GM12878 (cell line): ENCODE measurements around the gene ARL11. TPM values are rescaled to one million over a fixed set of nuclear protein-coding genes. Genes with fewer than 3 reads are reported as not detected.

ENCODE experiments used
- ATAC-seq: fragments of 200-7000 bp; cut with Tn5 transposase; 3 replicates; pipeline ENCODE4 v1.9.1; 2020; ENCODE audit warnings: mild to moderate bottlenecking, moderate library complexity
- BruUV-seq: library from RNA; stranded (reverse); fragments of 400-500 nt; replicated peaks from 2 replicates; lab custom pipeline; 2021; lab: Mats Ljungman, UMichigan
- CTCF ChIA-PET: fragments of 300-600 bp; sonication (Branson Sonifier 250); formaldehyde crosslinking; extraction: SDS; loops from one replicate; lab custom pipeline; 2021; ENCODE audit warnings: inconsistent platforms; lab: Yijun Ruan, JAX
- POLR2A ChIA-PET: fragments of 350-600 bp; formaldehyde crosslinking; extraction: SDS; loops from one replicate; lab custom pipeline; 2021; ENCODE audit warnings: inconsistent platforms; lab: Charles Lee
- RAD21 ChIA-PET: fragments of 300-600 bp; sonication (Branson Sonifier 250); formaldehyde crosslinking; loops from one replicate; lab custom pipeline; 2023; ENCODE audit warnings: antibody characterized with exemption; ENCODE audit not compliant: unreplicated experiment; lab: Charles Lee
- SMC1A ChIA-PET: fragments of 300-600 bp; sonication (Branson Sonifier 250); formaldehyde crosslinking; loops from one replicate; lab custom pipeline; 2023; ENCODE audit not compliant: unreplicated experiment, uncharacterized antibody; lab: Charles Lee
- DNase-seq: peaks from one replicate; pipeline ENCODE4 v3.0.0-alpha.2; 2011; ENCODE audit warnings: low read depth, low spot score
- FAIRE-seq: peaks from 3 replicates; lab custom pipeline; 2011; peaks lifted over from hg19 to GRCh38; lab: Jason Lieb, UNC
- H2AFZ ChIP-seq: 2 replicates; pipeline ENCODE4 v1.6.0; 2011; ENCODE audit warnings: low read depth, low read length, control low read depth; ENCODE audit not compliant: control insufficient read depth
- H3K27ac ChIP-seq: 2 replicates; pipeline ENCODE4 v1.5.1; 2011; ENCODE audit warnings: control low read depth; ENCODE audit not compliant: control insufficient read depth, insufficient read depth
- H3K27me3 ChIP-seq, 2 experiments: replicated peaks in 1 of 2; 2 replicates each; pipeline versions ENCODE4 v1.6.0 to v1.6.1; 2011; ENCODE audit warnings: low read length in 1 of 2; ENCODE audit not compliant: control insufficient read depth in 2 of 2, insufficient read depth in 2 of 2
- H3K36me3 ChIP-seq, 2 experiments: 2 replicates each; pipeline ENCODE4 v1.5.1; 2011; ENCODE audit warnings: low read length in 1 of 2; ENCODE audit not compliant: control insufficient read depth in 2 of 2, insufficient read depth in 2 of 2
- H3K4me1 ChIP-seq: 2 replicates; pipeline ENCODE4 v1.6.1; 2011; ENCODE audit warnings: mild to moderate bottlenecking, low read length, moderate library complexity, mixed read lengths; ENCODE audit not compliant: control insufficient read depth, insufficient read depth
- H3K4me2 ChIP-seq: 2 replicates; pipeline ENCODE4 v1.6.0; 2011; ENCODE audit warnings: control low read depth; ENCODE audit not compliant: control insufficient read depth, insufficient read depth
- H3K4me3 ChIP-seq: fragments of 200-600 bp; sonication (generic); 2 replicates; pipeline ENCODE4 v1.5.1; 2016
- H3K79me2 ChIP-seq: 2 replicates; pipeline ENCODE4 v1.6.0; 2011; ENCODE audit warnings: low read length; ENCODE audit not compliant: control insufficient read depth, insufficient read depth
- H3K9ac ChIP-seq: 2 replicates; pipeline ENCODE4 v1.8.0; 2011; ENCODE audit warnings: low read length, control low read depth, mixed read lengths; ENCODE audit not compliant: control insufficient read depth, insufficient read depth
- H3K9me3 ChIP-seq: replicated peaks from 3 replicates; pipeline ENCODE4 v1.5.1; 2011; ENCODE audit warnings: mild to moderate bottlenecking, low read length; ENCODE audit not compliant: control insufficient read depth, insufficient read depth
- H4K20me1 ChIP-seq: 2 replicates; pipeline ENCODE4 v1.6.0; 2011; ENCODE audit not compliant: control insufficient read depth, insufficient read depth
- ATF3 ChIP-seq: IDR thresholded peaks from 2 replicates; pipeline ENCODE4 v1.6.1; 2011; ENCODE audit warnings: low read depth, mild to moderate bottlenecking, low read length, moderate library complexity, borderline replicate concordance; ENCODE audit errors: extremely low read depth
- CHD1 ChIP-seq: IDR thresholded peaks from 2 replicates; pipeline ENCODE4 v1.6.1; 2012; ENCODE audit warnings: low read depth, low read length, improper control_type of control experiment
- EED ChIP-seq: sonication (generic); IDR thresholded peaks from 2 replicates; pipeline ENCODE4 v1.6.1; 2016; ENCODE audit warnings: antibody characterized with exemption, low read depth
- ESRRA ChIP-seq: IDR thresholded peaks from 2 replicates; pipeline ENCODE4 v1.6.1; 2012; ENCODE audit warnings: mild to moderate bottlenecking, low read length, improper control_type of control experiment
- FOS ChIP-seq: IDR thresholded peaks from 3 replicates; pipeline ENCODE4 v1.6.1; 2011; ENCODE audit warnings: borderline replicate concordance; ENCODE audit not compliant: insufficient read length; ENCODE audit errors: extremely low read depth
- HCFC1 ChIP-seq: fragments of 150-350 bp; IDR thresholded peaks from 2 replicates; pipeline ENCODE4 v1.6.1; 2014; ENCODE audit warnings: low read length
- IKZF1 ChIP-seq: fragments of 450-650 bp; conservative IDR thresholded peaks from 2 replicates; pipeline ENCODE4 v1.6.1; 2017; ENCODE audit warnings: antibody characterized with exemption, mild to moderate bottlenecking
- MYB ChIP-seq: fragments of 150-350 bp; IDR thresholded peaks from 2 replicates; pipeline ENCODE4 v1.6.1; 2014; ENCODE audit warnings: mild to moderate bottlenecking, low read depth, low read length, borderline replicate concordance
- NR2F1 ChIP-seq: fragments of 450-650 bp; conservative IDR thresholded peaks from 2 replicates; pipeline ENCODE4 v1.6.1; 2017; ENCODE audit warnings: mild to moderate bottlenecking
- RAD51 ChIP-seq: fragments of 450-650 bp; IDR thresholded peaks from 2 replicates; pipeline ENCODE4 v1.6.1; 2016; ENCODE audit warnings: moderate library complexity, mild to moderate bottlenecking, inconsistent platforms
- RELB ChIP-seq: fragments of 450-650 bp; IDR thresholded peaks from 2 replicates; pipeline ENCODE4 v1.6.1; 2017; ENCODE audit warnings: low read depth, mild to moderate bottlenecking, moderate library complexity
- RFX5 ChIP-seq: IDR thresholded peaks from 2 replicates; pipeline ENCODE4 v1.6.1; 2011; ENCODE audit warnings: low read depth, low read length, improper control_type of control experiment
- TAF1 ChIP-seq: IDR thresholded peaks from 2 replicates; pipeline ENCODE4 v1.6.1; 2011; ENCODE audit warnings: mild to moderate bottlenecking, low read depth, low read length, borderline replicate concordance
- TCF3 ChIP-seq: IDR thresholded peaks from 2 replicates; pipeline ENCODE4 v1.6.1; 2012; ENCODE audit warnings: low read depth, mild to moderate bottlenecking, low read length, borderline replicate concordance; ENCODE audit not compliant: insufficient read depth
- USF1 ChIP-seq: IDR thresholded peaks from 2 replicates; pipeline ENCODE4 v1.6.1; 2011; ENCODE audit warnings: borderline replicate concordance, low read depth, mild to moderate bottlenecking, moderate library complexity, mixed read lengths, low read length; ENCODE audit not compliant: insufficient read depth; ENCODE audit errors: extremely low read length
- ZNF207 ChIP-seq: fragments of 450-650 bp; IDR thresholded peaks from 2 replicates; pipeline ENCODE4 v1.6.1; 2014; ENCODE audit warnings: antibody characterized with exemption, mild to moderate bottlenecking, borderline replicate concordance
- WGBS: methylation state at CpG from one replicate; pipeline ENCODE4 v1.1.6; 2016; ENCODE audit warnings: low lambda C conversion rate; ENCODE audit not compliant: insufficient replicate concordance, insufficient coverage; ENCODE audit errors: missing lambda C conversion rate; 5-methylcytosine and 5-hydroxymethylcytosine counted together
- in situ Hi-C: fragments of 300-500 bp; cut with MboI; formaldehyde crosslinking; loops from 9 replicates; pipeline ENCODE4 v1.14.3; 2018; ENCODE audit warnings: mixed read lengths
- intact Hi-C: fragments of 100-400 bp; cut with micrococcal nuclease; formaldehyde crosslinking; loops from one replicate; pipeline ENCODE4 v1.14.2; 2022; ENCODE audit not compliant: unreplicated experiment
- polyA plus RNA-seq, 11 experiments: library from polyadenylated mRNA; depleted of rRNA in 4 of 11; unstranded in 6 of 11; stranded (reverse) in 5 of 11; fragments of >200 nt; fragmentation: Nextera tagmentation in 4 of 11; fragmentation: Illumina TruSeq in 1 of 11; extraction: Ambion mirVana in 4 of 11; extraction: Trizol in 1 of 11; gene quantifications; 1 replicate in 1 of 11; 2 replicates in 10 of 11; pipeline versions ENCODE4 v1.2.1 to v1.2.3, GENCODE V29; 2011 to 2016; ENCODE audit warnings: inconsistent platforms in 2 of 11, missing spikeins in 2 of 11, low read depth in 1 of 11
- total RNA-seq, 4 experiments: library from RNA; depleted of rRNA in 3 of 4; stranded (reverse); fragments of >200 nt in 3 of 4; fragmentation: Illumina TruSeq in 1 of 4; extraction: Trizol in 1 of 4; gene quantifications; 2 replicates each; pipeline versions ENCODE4 v1.2.1 to v1.2.3, GENCODE V29; 2013 to 2021

The ARL11 gene
- total and polyA plus RNA-seq, 10 of the 15 experiments (the other 5 are each of a cell fraction or from before 2014, with no cell fraction given) = 2.0 to 7.2 (median 4.4) TPM

GRCh38 chr13:49585220-49586157, 42.8 kb upstream of the ARL11 start, which contains the start of gene RCBTB1:
Gene RCBTB1, minus strand, starts transcription at chr13:49585558. Its CDS starts 18,279 bp downstream, at chr13:49567279.
- peak; percentile 99 for ATAC-seq
- intact Hi-C loops = loop anchor here (2.0 kb wide), 1 partner anchor 141 kb away; the partner anchor contains the start of genes CAB39L and SETDB2
- Histone ChIP-seq H3K9ac (peak within 1 kb of the TSS; percentile 85), H3K4me1 (no peaks in the 10 kb centered on the region; the same call in 1 of the 2 replicates), H2AFZ (peak within 1 kb of the TSS; percentile 91), H3K79me2 (peaks cover 3% of the 10 kb centered on the region), H3K9me3 (no peaks in the 10 kb centered on the region), H3K27me3 (no peaks in the 10 kb centered on the region), H4K20me1 (no peaks in the 10 kb centered on the region), H3K4me2 (peak within 1 kb of the TSS; percentile 99), H3K27ac (peak within 1 kb of the TSS; percentile 56; the same call in 1 of the 2 replicates), H3K36me3 (no peaks in the 10 kb centered on the region), H3K4me3 (peak within 1 kb of the TSS; percentile 66)
- RAD21 ChIA-PET = interaction anchor here (0.7 to 0.8 kb wide), 2 partner anchors 18 to 889 kb away, joined by 3 read pairs; no protein-coding TSS in a partner anchor
- CTCF ChIA-PET = interaction anchor here (0.8 to 1.5 kb wide), 5 partner anchors 9 to 163 kb away, joined by 3 to 5 read pairs (median 3); no protein-coding TSS in a partner anchor
- no TSS peak for BruUV-seq
- POLR2A ChIA-PET = interaction anchor here (0.6 to 1.0 kb wide), 2 partner anchors 141 to 1112 kb away, joined by 3 read pairs; partner anchors contain the start of genes CAB39L and SETDB2
- under 1% methylated on average over 57 of the region's 87 CpGs for WGBS
- DNase-seq = no peak
- FAIRE-seq = no peak
- SMC1A ChIA-PET = interaction anchor here (0.7 to 1.7 kb wide), 6 partner anchors 15 to 148 kb away, joined by 3 to 5 read pairs (median 4); partner anchors contain the start of gene PHF11
- in situ Hi-C loops = no loop called here
- TF ChIP-seq EED = peak; percentile 29; the same call in 1 of the 2 replicates
- no peak for TF ChIP-seq MYB
- peak; percentile 84 for TF ChIP-seq NR2F1
- TF ChIP-seq IKZF1 = peak; percentile 72
- TF ChIP-seq TAF1 = peak; percentile 53; the same call in 1 of the 2 replicates
- 0 out of 2 replicates have a peak, but pooled peaks have one; percentile 15 for TF ChIP-seq TCF3
- no peak for TF ChIP-seq ESRRA
- 0 out of 2 replicates have a peak, but pooled peaks have one; percentile 19 for TF ChIP-seq HCFC1
- 0 out of 2 replicates have a peak, but pooled peaks have one; percentile 28 for TF ChIP-seq RELB
- TF ChIP-seq FOS = peak; percentile 75
- no peak for TF ChIP-seq RFX5
- peak; percentile 99 for TF ChIP-seq USF1
- no peak for TF ChIP-seq CHD1
- peak; percentile 90 for TF ChIP-seq RAD51
- TF ChIP-seq ATF3 = peak; percentile 98
- TF ChIP-seq ZNF207 = peak; percentile 64; the same call in 1 of the 2 replicates
